ENCODE results near the gene PAPPA. TPM values are rescaled to one million over a fixed set of nuclear protein-coding genes. Genes with fewer than 3 reads are reported as not detected.

Gene PAPPA
- total RNA-seq, 1 donor from 2014 or later: 2.9 TPM

DNA sequence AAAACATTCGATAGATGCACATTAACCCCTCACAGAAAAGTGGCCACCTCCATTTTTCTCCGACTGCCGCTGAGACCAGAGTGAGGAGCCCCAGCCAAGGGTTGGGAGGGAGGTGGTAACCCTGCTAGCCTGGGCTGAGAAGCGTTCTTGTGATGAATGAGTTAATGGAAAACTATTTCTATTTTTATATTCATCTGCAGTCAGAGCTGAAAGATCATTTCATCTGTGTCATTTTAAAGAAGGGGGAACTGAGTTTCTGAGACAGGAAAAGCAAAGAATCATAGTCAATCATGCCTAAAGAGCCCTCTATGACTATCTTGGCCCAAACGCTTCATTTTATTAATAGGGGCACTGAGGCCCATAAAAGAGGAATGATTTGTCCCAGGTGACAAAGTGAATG lies 229.5 kb downstream of the PAPPA start:
- TF ChIP-seq, protein P1, sequence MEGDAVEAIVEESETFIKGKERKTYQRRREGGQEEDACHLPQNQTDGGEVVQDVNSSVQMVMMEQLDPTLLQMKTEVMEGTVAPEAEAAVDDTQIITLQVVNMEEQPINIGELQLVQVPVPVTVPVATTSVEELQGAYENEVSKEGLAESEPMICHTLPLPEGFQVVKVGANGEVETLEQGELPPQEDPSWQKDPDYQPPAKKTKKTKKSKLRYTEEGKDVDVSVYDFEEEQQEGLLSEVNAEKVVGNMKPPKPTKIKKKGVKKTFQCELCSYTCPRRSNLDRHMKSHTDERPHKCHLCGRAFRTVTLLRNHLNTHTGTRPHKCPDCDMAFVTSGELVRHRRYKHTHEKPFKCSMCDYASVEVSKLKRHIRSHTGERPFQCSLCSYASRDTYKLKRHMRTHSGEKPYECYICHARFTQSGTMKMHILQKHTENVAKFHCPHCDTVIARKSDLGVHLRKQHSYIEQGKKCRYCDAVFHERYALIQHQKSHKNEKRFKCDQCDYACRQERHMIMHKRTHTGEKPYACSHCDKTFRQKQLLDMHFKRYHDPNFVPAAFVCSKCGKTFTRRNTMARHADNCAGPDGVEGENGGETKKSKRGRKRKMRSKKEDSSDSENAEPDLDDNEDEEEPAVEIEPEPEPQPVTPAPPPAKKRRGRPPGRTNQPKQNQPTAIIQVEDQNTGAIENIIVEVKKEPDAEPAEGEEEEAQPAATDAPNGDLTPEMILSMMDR (IDR thresholded peaks at IDR 0.05): no peak
- intact Hi-C loops (cut with DNase I): no loop called here
- Histone ChIP-seq H3K27me3 (no peaks in the 10 kb centered on the region), H3K4me3 (no peak overlapping the region), H3K36me3 (no peaks in the 10 kb centered on the region), H3K27ac (no peak overlapping the region), H3K9me3 (no peaks in the 10 kb centered on the region), H3K4me1 (no peaks in the 10 kb centered on the region)
- DNase-seq: no peak
- no peak for ATAC-seq

DNA sequence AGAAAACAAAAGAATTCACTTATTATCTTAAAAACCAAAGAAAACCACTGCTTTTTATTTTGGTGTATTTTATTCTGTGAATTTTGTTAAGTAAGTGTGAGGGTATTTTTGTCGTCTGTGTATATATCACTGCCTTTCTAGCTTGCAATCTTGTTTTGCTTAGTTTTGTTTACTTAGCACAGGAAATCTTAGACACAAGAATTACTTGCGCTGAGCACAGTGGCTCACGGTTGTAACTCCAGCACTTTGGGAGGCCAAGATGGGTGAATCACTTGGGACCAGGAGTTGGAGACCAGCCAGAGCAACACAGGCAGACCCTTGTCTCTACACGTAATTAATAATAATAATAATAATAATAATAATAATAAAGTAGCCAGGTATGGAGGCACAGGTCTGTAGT lies 230.3 kb downstream of the PAPPA start:
- no peaks in the 10 kb centered on the region for H3K27me3 ChIP-seq
- no peaks in the 10 kb centered on the region for H3K9me3 ChIP-seq
- no peak overlapping the region for H3K27ac ChIP-seq
- intact Hi-C loops (cut with DNase I): no loop called here
- DNase-seq (no peak), ATAC-seq (no peak)
- no peak overlapping the region for H3K4me3 ChIP-seq
- no peaks in the 10 kb centered on the region for H3K4me1 ChIP-seq
- no peaks in the 10 kb centered on the region for H3K36me3 ChIP-seq
- TF ChIP-seq, protein P1 (IDR thresholded peaks at IDR 0.05): no peak

DNA sequence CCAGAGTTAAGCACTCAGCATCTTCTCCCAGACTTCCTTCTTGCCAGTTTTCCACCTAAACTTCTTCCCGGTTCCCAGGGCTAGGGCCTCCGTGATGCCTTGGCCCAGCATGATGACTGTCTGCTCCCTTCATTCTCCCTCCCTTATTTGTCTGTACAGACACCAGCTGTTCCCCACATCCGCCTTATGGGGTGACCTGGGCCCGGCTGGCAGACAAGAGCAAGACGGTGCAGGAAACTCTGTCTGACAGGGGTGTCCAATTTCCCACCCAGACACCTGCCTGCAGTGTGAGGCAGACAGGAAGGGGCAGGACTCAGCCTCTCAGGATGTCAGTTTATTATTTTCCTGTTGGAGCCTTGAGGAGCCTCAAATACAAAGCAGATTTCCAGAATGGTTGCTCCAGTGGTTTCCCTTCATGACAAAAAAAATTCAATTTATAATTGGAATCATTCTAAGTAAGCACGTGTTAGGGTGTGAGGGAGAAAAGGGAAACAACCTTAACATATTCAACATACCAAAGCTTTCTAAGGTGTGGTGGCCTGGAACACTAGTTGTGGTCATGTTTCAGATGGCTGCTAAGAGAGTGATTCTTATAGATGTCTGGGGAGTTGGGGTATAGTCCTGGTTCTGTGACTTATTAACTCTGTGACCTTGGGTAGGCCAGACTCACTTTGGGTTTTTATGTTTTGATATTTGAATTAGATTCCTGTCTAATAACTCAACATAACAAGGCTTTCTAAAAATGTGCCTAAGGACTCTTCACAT lies 234.5 kb downstream of the PAPPA start:
- no peak for ATAC-seq
- no peak overlapping the region for H3K4me3 ChIP-seq

DNA sequence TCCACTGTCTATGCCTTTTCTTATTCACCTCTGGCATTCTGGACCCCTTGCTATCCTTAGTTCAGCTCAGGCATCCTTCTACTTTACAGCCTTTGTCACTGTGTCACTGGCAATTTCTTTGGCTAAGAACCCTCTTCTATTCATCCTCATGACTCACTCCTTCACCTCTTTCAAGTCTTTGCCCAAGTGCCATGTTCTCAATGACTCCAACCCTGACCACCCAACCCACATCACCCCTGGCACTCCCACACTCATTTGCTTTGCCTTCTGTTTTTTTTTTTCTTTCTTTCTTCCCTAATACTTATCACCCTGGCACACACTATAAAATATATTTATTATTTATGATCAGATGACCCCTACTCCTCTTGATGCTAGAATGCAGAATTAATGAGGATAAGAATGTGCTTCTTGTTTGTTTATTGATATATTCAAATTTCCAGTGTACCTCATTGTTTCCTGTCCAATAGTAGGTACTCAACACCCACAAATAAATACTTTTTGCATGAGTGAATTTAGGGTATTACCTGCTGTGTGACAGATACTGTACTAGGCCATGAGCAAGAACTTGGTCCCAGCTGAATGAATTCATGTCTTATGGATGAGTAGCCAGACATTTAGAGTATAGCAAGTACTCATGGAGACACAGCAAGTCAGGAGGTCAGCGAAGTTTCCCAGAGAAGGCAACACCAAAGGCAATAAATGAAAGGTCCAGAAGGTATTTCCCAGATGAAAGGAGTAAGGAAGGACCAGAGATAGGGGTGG lies 236.1 kb downstream of the PAPPA start:
- TF ChIP-seq, protein P1 (IDR thresholded peaks at IDR 0.05): no peak
- intact Hi-C loops (cut with DNase I): no loop called here
- H3K9me3 ChIP-seq: no peaks in the 10 kb centered on the region
- no peak overlapping the region for H3K27ac ChIP-seq
- H3K36me3 ChIP-seq: no peaks in the 10 kb centered on the region
- DNase-seq (no peak), ATAC-seq (no peak)
- H3K4me1 ChIP-seq: no peaks in the 10 kb centered on the region
- H3K4me3 ChIP-seq: no peak overlapping the region
- H3K27me3 ChIP-seq: no peaks in the 10 kb centered on the region

More for the DNA sequence above, 234.5 kb downstream of the PAPPA start:
- TF ChIP-seq, protein P1 (IDR thresholded peaks at IDR 0.05): no peak
- H3K27ac ChIP-seq: no peak overlapping the region
- DNase-seq: no peak
- intact Hi-C loops (cut with DNase I): no loop called here
- H3K36me3 ChIP-seq: no peaks in the 10 kb centered on the region
- H3K4me1 ChIP-seq: no peaks in the 10 kb centered on the region
- no peaks in the 10 kb centered on the region for H3K27me3 ChIP-seq
- no peaks in the 10 kb centered on the region for H3K9me3 ChIP-seq

DNA sequence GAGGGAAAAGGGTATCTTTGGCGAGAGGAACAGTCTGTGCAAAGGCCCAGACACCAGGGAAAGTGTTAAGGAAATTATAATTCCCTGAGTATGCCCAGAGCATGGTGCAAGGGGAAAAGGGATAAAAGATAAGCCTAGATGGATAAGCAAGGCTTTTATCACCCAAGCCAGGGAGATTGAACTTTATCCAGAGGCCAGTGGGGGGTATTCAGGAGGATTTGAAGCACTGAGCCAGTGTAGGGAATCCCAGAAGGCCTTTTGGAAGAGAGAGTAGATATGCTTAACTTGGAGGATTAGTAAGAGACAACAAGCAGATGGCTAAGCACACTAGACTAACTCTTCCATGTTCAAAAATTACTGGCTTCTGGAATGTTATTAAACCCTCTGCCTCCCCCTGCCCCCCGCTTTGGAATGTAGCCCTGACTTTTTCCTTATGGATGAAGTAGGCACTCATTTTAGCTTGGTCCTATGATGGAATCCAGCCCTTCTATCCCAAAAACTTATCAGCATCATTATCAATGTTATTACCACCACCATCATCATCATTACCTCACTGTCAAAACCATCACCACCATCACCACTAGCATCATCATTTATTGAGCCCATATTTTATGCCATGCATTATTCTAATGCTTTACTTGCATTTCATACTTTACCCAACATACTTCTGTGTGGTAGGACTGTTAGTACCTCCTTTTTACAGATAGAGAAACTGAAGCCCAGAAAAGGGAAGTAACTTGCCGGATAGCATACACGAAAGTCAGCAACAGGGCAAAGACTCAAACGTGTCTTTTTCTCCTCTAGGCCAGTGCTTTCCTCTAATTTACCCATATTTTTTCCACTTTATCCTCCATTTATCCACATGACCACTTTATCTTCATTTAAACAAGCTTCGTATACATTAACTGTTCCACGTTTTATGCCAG lies 237.0 kb downstream of the PAPPA start:
- TF ChIP-seq, protein P1 (IDR thresholded peaks at IDR 0.05): no peak
- H3K27ac ChIP-seq: no peak overlapping the region
- ATAC-seq (no peak), DNase-seq (no peak)
- H3K4me3 ChIP-seq: no peak overlapping the region
- no peaks in the 10 kb centered on the region for H3K27me3 ChIP-seq
- no peaks in the 10 kb centered on the region for H3K36me3 ChIP-seq
- H3K9me3 ChIP-seq: no peaks in the 10 kb centered on the region
- H3K4me1 ChIP-seq: no peaks in the 10 kb centered on the region
- intact Hi-C loops (cut with DNase I): no loop called here

All from upper lobe of right lung (tissue), 1 donor.